HG03469 (cell line): Measurements from ENCODE around the gene PPIF.

ENCODE experiments used
- ATAC-seq: cut with Tn5 transposase; IDR thresholded peaks from one replicate; pipeline ENCODE4 v1.9.1; 2021; ENCODE audit warnings: mild to moderate bottlenecking, moderate library complexity, moderate number of reproducible peaks; ENCODE audit not compliant: unreplicated experiment

The PPIF gene

GRCh38 chr10:79346388-79347225 is 662 bp upstream of the PPIF start:
- ATAC-seq, result no peak

GRCh38 chr10:79347894-79348639 is 798 bp downstream of the PPIF start:
- peak; percentile 42 for ATAC-seq

GRCh38 chr10:79348640-79348988 is 1.3 kb downstream of the PPIF start:
- ATAC-seq, result no peak

GRCh38 chr10:79349072-79349491 is 1.8 kb downstream of the PPIF start:
- no peak for ATAC-seq

GRCh38 chr10:79349766-79350406 is 2.6 kb downstream of the PPIF start:
- no peak for ATAC-seq

GRCh38 chr10:79350407-79351154 is 3.3 kb downstream of the PPIF start:
- ATAC-seq, result no peak

GRCh38 chr10:79351332-79351731 is 4.1 kb downstream of the PPIF start:
- no peak for ATAC-seq

- ATAC-seq, result no peak
Observed at GRCh38 chr10:79352035-79352877, 5.0 kb downstream of the PPIF start.

GRCh38 chr10:79353000-79353406 is 5.7 kb downstream of the PPIF start:
- no peak for ATAC-seq

- no peak for ATAC-seq
Observed at GRCh38 chr10:79353726-79354125, 6.5 kb downstream of the PPIF start.

GRCh38 chr10:79354141-79354540 is 6.9 kb downstream of the PPIF start:
- no peak for ATAC-seq

- no peak for ATAC-seq
Observed at GRCh38 chr10:79354615-79355014, 7.3 kb downstream of the PPIF start.

- ATAC-seq, result no peak
Observed at GRCh38 chr10:79355420-79356017, 8.2 kb downstream of the PPIF start.

GRCh38 chr10:79356104-79356503 is 8.8 kb downstream of the PPIF start:
- ATAC-seq, result no peak

GRCh38 chr10:79357180-79357579 is 9.9 kb downstream of the PPIF start:
- ATAC-seq, result no peak

- peak; percentile 40 for ATAC-seq
Observed at GRCh38 chr10:79358811-79359210, 11.5 kb downstream of the PPIF start.

- no peak for ATAC-seq
Observed at GRCh38 chr10:79359816-79360498, 12.7 kb downstream of the PPIF start.

GRCh38 chr10:79360499-79361342 is 13.5 kb downstream of the PPIF start:
- no peak for ATAC-seq
